ENCODE measurements around the gene GRID2. TPM values are rescaled to one million over a fixed set of nuclear protein-coding genes. Genes with fewer than 3 reads are reported as not detected.

Gene GRID2
- total and polyA plus RNA-seq, 10 of the 15 experiments (the other 5 are each of a cell fraction or from before 2014, with no cell fraction given): not detected

DNA sequence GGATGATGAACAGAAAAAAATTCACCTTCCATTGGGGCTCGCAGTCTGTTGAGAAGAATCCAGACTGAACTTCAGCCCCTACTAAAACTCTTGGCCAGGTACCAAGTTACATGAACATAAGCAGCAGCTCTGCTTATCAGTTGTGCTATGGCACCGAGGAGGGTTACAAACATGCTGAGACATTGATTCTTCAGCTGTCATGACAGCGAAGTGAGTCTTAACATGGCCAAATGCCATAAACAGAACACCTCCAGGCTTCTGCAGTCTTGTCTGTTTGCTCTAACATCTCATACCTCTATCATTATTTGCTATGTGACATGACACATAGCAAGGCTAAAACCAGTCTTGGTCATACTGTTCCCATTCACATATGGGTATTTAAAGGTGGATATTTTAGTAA lies 521.5 kb downstream of the GRID2 start:
- ChIA-PET RAD21 (ENCODE audit: unreplicated experiment) (no interaction called here), SMC1A (ENCODE audit: uncharacterized antibody, unreplicated experiment) (no interaction called here), CTCF (no interaction called here), POLR2A (no interaction called here)
- H3K4me1 ChIP-seq (ENCODE audit: control insufficient read depth, insufficient read depth, low read length): no peaks in the 10 kb centered on the region
- no peaks in the 10 kb centered on the region for H3K79me2 ChIP-seq (ENCODE audit: control insufficient read depth, insufficient read depth, low read length)
- H3K27me3 ChIP-seq (replicated peaks in 1 of 2; ENCODE audit: control insufficient read depth in 2 of 2, insufficient read depth in 2 of 2, low read length in 1 of 2): no peaks in the 10 kb centered on the region
- FAIRE-seq (no peak), ATAC-seq (no peak), DNase-seq (ENCODE audit: low read depth, low spot score) (no peak)
- BruUV-seq (replicated peaks): no TSS peak
- H3K27ac ChIP-seq (ENCODE audit: control insufficient read depth, insufficient read depth): no peak overlapping the region
- H3K4me2 ChIP-seq (ENCODE audit: control insufficient read depth, insufficient read depth): no peak overlapping the region
- 0% methylated on average over 3 of the region's 3 CpGs for whole genome bisulfite sequencing (ENCODE audit: insufficient coverage, insufficient replicate concordance, low lambda C conversion rate, missing lambda C conversion rate)
- no peak overlapping the region for H3K9ac ChIP-seq (ENCODE audit: control insufficient read depth, insufficient read depth, low read length)
- intact Hi-C loops (cut with micrococcal nuclease; ENCODE audit: unreplicated experiment): no loop called here
- in situ Hi-C loops (cut with MboI): no loop called here
- H2AFZ ChIP-seq (ENCODE audit: control insufficient read depth, low read depth, low read length): no peak overlapping the region
- no peak overlapping the region for H3K4me3 ChIP-seq
- no peaks in the 10 kb centered on the region for H3K36me3 ChIP-seq (ENCODE audit: control insufficient read depth in 2 of 2, insufficient read depth in 2 of 2, low read length in 1 of 2)
- H4K20me1 ChIP-seq (ENCODE audit: control insufficient read depth, insufficient read depth): no peaks in the 10 kb centered on the region
- no peaks in the 10 kb centered on the region for H3K9me3 ChIP-seq (replicated peaks; ENCODE audit: control insufficient read depth, insufficient read depth, low read length)
- no peak for TF ChIP-seq RB1 (IDR thresholded peaks at IDR 0.05; ENCODE audit: borderline replicate concordance)
- TF ChIP-seq TCF7 (IDR thresholded peaks at IDR 0.05; ENCODE audit: borderline replicate concordance): no peak
- TF ChIP-seq, protein P1, sequence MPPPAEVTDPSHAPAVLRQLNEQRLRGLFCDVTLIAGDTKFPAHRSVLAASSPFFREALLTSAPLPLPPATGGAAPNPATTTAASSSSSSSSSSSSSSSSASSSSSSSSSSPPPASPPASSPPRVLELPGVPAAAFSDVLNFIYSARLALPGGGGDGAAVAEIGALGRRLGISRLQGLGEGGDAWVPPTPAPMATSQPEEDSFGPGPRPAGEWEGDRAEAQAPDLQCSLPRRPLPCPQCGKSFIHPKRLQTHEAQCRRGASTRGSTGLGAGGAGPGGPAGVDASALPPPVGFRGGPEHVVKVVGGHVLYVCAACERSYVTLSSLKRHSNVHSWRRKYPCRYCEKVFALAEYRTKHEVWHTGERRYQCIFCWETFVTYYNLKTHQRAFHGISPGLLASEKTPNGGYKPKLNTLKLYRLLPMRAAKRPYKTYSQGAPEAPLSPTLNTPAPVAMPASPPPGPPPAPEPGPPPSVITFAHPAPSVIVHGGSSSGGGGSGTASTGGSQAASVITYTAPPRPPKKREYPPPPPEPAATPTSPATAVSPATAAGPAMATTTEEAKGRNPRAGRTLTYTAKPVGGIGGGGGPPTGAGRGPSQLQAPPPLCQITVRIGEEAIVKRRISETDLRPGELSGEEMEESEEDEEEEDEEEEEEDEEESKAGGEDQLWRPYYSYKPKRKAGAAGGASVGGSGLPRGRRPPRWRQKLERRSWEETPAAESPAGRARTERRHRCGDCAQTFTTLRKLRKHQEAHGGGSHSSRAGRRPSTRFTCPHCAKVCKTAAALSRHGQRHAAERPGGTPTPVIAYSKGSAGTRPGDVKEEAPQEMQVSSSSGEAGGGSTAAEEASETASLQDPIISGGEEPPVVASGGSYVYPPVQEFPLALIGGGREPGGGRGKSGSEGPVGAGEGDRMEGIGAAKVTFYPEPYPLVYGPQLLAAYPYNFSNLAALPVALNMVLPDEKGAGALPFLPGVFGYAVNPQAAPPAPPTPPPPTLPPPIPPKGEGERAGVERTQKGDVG (CRISPR knock-in tag; IDR thresholded peaks at IDR 0.05): no peak
- no peak for TF ChIP-seq ESRRA (IDR thresholded peaks at IDR 0.05; ENCODE audit: low read length)
- TF ChIP-seq PAX8 (IDR thresholded peaks at IDR 0.05): no peak
- TF ChIP-seq, protein P2, sequence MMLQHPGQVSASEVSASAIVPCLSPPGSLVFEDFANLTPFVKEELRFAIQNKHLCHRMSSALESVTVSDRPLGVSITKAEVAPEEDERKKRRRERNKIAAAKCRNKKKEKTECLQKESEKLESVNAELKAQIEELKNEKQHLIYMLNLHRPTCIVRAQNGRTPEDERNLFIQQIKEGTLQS (IDR thresholded peaks at IDR 0.05; ENCODE audit: borderline replicate concordance, extremely low read depth, low read depth, low read length): no peak
- no peak for TF ChIP-seq POU2F2 (IDR thresholded peaks at IDR 0.05; ENCODE audit: borderline replicate concordance, low read depth, low read length)
- TF ChIP-seq RAD21 (IDR thresholded peaks at IDR 0.05; ENCODE audit: insufficient read depth, low read depth, low read length): no peak
- TF ChIP-seq, protein P3, sequence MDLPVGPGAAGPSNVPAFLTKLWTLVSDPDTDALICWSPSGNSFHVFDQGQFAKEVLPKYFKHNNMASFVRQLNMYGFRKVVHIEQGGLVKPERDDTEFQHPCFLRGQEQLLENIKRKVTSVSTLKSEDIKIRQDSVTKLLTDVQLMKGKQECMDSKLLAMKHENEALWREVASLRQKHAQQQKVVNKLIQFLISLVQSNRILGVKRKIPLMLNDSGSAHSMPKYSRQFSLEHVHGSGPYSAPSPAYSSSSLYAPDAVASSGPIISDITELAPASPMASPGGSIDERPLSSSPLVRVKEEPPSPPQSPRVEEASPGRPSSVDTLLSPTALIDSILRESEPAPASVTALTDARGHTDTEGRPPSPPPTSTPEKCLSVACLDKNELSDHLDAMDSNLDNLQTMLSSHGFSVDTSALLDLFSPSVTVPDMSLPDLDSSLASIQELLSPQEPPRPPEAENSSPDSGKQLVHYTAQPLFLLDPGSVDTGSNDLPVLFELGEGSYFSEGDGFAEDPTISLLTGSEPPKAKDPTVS (IDR thresholded peaks at IDR 0.05; ENCODE audit: low read depth, low read length): no peak
- TF ChIP-seq SMC3 (IDR thresholded peaks at IDR 0.05; ENCODE audit: borderline replicate concordance, low read length): no peak

Data from GM12878 (cell line).